Measurements from ENCODE around the gene NBPF11.
A peak's percentile ranks its signal among the peaks of the same experiment; 100 is the strongest.
"Not testable (repeated sequence)": the region's sequence is repeated elsewhere in the genome, so short reads cannot be mapped to it uniquely, and the experiment has no call there.

The NBPF11 gene, protein sequence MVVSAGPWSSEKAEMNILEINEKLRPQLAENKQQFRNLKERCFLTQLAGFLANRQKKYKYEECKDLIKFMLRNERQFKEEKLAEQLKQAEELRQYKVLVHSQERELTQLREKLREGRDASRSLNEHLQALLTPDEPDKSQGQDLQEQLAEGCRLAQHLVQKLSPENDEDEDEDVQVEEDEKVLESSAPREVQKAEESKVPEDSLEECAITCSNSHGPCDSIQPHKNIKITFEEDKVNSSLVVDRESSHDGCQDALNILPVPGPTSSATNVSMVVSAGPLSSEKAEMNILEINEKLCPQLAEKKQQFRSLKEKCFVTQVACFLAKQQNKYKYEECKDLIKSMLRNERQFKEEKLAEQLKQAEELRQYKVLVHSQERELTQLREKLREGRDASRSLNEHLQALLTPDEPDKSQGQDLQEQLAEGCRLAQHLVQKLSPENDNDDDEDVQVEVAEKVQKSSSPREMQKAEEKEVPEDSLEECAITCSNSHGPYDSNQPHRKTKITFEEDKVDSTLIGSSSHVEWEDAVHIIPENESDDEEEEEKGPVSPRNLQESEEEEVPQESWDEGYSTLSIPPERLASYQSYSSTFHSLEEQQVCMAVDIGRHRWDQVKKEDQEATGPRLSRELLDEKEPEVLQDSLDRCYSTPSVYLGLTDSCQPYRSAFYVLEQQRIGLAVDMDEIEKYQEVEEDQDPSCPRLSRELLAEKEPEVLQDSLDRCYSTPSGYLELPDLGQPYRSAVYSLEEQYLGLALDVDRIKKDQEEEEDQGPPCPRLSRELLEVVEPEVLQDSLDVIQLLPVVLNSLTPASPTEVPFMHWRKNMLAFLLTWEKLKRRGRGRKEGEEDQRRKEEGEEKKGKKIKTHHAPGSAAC

GRCh38 chr1:148151911-148152656, at the start of gene NBPF11:
Gene NBPF11 (minus strand): TSS chr1:148152281. CDS start chr1:148127003, 25,278 bp downstream.
- peak within 1 kb of the TSS; percentile 60 for H3K4me3 ChIP-seq (ENCODE audit: low read length)
- not testable (repeated sequence) for H3K9me3 ChIP-seq (ENCODE audit: low read length); H3K36me3 ChIP-seq (ENCODE audit: insufficient read depth, low read length); H3K27me3 ChIP-seq (ENCODE audit: insufficient read depth, low read length); H3K4me1 ChIP-seq (ENCODE audit: insufficient read depth, low read length)
- H2AFZ ChIP-seq (ENCODE audit: low read depth, low read length): peak within 1 kb of the TSS; percentile 16

GRCh38 chr1:148197396-148197795, 45.3 kb upstream of the NBPF11 start:
- not testable (repeated sequence) for H3K27me3 ChIP-seq (ENCODE audit: insufficient read depth, low read length); H3K4me3 ChIP-seq (ENCODE audit: low read length); H3K36me3 ChIP-seq (ENCODE audit: insufficient read depth, low read length); H3K9me3 ChIP-seq (ENCODE audit: low read length); H2AFZ ChIP-seq (ENCODE audit: low read depth, low read length); H3K4me1 ChIP-seq (ENCODE audit: insufficient read depth, low read length)

DNA sequence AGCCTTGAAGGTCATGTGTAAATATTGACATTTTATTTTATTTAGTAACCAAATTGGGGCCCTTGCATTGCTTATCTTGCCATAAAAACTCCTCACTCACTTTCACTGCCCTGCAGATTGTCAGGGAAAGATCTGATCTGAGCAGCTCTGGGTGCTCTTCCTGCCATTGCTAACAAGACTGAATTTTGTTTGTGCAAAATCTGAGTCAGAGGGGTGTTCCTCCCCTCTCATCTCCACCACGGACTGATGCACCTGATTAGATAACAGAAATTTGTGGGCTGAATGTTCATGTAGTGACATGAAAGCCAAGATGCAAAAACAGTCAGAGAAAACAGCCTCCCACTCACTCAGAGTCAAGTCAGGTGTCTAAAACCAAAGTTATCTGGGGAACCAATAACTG, 44.9 kb upstream of the NBPF11 start:
- not testable (repeated sequence) for H3K36me3 ChIP-seq (ENCODE audit: insufficient read depth, low read length); H3K4me1 ChIP-seq (ENCODE audit: insufficient read depth, low read length); H2AFZ ChIP-seq (ENCODE audit: low read depth, low read length); H3K9me3 ChIP-seq (ENCODE audit: low read length); H3K27me3 ChIP-seq (ENCODE audit: insufficient read depth, low read length); H3K4me3 ChIP-seq (ENCODE audit: low read length)

GRCh38 chr1:148195115-148195514, 43.0 kb upstream of the NBPF11 start:
- H3K4me3 ChIP-seq (ENCODE audit: low read length); H3K9me3 ChIP-seq (ENCODE audit: low read length); H3K4me1 ChIP-seq (ENCODE audit: insufficient read depth, low read length); H2AFZ ChIP-seq (ENCODE audit: low read depth, low read length); H3K27me3 ChIP-seq (ENCODE audit: insufficient read depth, low read length); H3K36me3 ChIP-seq (ENCODE audit: insufficient read depth, low read length): not testable (repeated sequence)

- not testable (repeated sequence) for H3K27me3 ChIP-seq (ENCODE audit: insufficient read depth, low read length); H2AFZ ChIP-seq (ENCODE audit: low read depth, low read length); H3K4me3 ChIP-seq (ENCODE audit: low read length); H3K9me3 ChIP-seq (ENCODE audit: low read length); H3K4me1 ChIP-seq (ENCODE audit: insufficient read depth, low read length); H3K36me3 ChIP-seq (ENCODE audit: insufficient read depth, low read length)
These were observed 36.7 kb upstream of the NBPF11 start for GRCh38 chr1:148188768-148189167.

GRCh38 chr1:148178682-148179081, 26.6 kb upstream of the NBPF11 start:
- H3K4me1 ChIP-seq (ENCODE audit: insufficient read depth, low read length); H3K4me3 ChIP-seq (ENCODE audit: low read length); H3K27me3 ChIP-seq (ENCODE audit: insufficient read depth, low read length); H3K36me3 ChIP-seq (ENCODE audit: insufficient read depth, low read length); H2AFZ ChIP-seq (ENCODE audit: low read depth, low read length); H3K9me3 ChIP-seq (ENCODE audit: low read length): not testable (repeated sequence)

- H2AFZ ChIP-seq (ENCODE audit: low read depth, low read length); H3K36me3 ChIP-seq (ENCODE audit: insufficient read depth, low read length); H3K27me3 ChIP-seq (ENCODE audit: insufficient read depth, low read length); H3K4me3 ChIP-seq (ENCODE audit: low read length); H3K4me1 ChIP-seq (ENCODE audit: insufficient read depth, low read length); H3K9me3 ChIP-seq (ENCODE audit: low read length): not testable (repeated sequence)
These were observed 23.3 kb upstream of the NBPF11 start for GRCh38 chr1:148175414-148175813.

- H3K4me1 ChIP-seq (ENCODE audit: insufficient read depth, low read length); H3K27me3 ChIP-seq (ENCODE audit: insufficient read depth, low read length); H2AFZ ChIP-seq (ENCODE audit: low read depth, low read length); H3K4me3 ChIP-seq (ENCODE audit: low read length); H3K9me3 ChIP-seq (ENCODE audit: low read length); H3K36me3 ChIP-seq (ENCODE audit: insufficient read depth, low read length): not testable (repeated sequence)
These were observed 19.9 kb upstream of the NBPF11 start for GRCh38 chr1:148171995-148172394.

DNA sequence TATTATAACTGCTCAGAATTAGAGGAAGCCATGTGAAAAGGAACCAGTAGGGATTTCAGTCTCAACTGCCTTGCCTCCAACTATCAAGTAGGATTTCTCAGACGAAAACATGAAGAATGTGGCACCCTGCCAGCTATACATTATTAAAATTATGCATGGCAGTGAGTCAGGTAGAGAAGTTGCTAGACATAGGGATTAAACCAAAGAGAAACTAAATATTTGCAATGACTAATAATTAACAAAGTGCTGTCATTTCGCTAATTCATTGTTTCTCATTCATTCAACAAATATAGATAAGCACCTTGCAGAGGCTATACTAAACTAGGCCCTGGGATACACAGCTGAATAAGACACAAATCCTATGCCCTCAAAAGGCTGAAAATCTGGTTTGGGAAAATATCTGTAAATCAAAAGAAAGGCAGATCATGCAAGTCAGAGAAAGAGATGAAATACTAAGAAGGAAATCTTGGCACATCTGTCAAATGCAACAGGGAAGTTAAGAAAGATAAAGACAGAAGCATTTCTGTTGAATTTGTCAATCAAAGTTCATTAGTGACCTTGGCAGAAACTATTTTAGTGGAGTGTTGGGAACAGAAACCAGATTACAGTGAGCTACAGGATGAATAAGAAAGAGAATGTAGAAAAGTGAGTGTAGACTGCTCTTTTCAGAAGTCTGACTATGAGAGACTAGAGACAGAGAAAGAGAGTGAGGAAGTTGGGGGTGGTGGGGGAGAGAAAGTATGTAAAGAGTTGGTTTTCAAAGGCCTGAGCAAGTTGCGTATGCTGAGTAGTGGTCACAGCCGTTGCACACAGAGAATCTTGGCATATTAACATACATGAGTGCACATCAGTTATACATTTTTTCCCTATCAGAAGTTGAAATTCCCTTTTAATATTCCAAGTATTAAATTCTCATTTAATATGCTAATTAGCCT, 14.7 kb upstream of the NBPF11 start:
- Histone ChIP-seq H3K4me3 (ENCODE audit: low read length) (no peak overlapping the region), H2AFZ (ENCODE audit: low read depth, low read length) (no peak overlapping the region), H3K27me3 (ENCODE audit: insufficient read depth, low read length) (peaks cover 4% of the 10 kb centered on the region), H3K9me3 (ENCODE audit: low read length) (no peaks in the 10 kb centered on the region), H3K36me3 (ENCODE audit: insufficient read depth, low read length) (no peaks in the 10 kb centered on the region), H3K4me1 (ENCODE audit: insufficient read depth, low read length) (no peaks in the 10 kb centered on the region)

DNA sequence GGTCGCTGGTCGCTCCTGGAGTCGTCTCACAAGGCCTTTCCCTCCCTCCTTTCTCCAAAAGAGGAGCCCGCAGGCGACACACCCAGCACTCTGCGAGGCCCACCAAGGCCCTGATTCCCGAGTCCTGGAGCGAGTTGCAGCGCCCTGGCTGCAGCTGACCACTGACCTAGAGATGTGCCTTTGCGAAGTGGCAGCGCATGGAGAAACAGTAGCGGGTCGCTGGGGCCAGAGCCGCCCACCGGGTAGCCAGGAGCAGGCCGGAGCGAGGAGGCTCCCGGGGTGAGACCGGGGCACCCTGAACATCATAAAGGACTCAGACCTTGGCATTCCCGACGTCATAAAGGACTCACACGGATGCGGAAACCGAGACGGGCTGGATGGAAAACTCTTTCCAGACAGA, 10.3 kb upstream of the NBPF11 start:
- Histone ChIP-seq H2AFZ (ENCODE audit: low read depth, low read length) (no peak overlapping the region), H3K4me1 (ENCODE audit: insufficient read depth, low read length) (no peaks in the 10 kb centered on the region), H3K36me3 (ENCODE audit: insufficient read depth, low read length) (no peaks in the 10 kb centered on the region), H3K9me3 (ENCODE audit: low read length) (no peaks in the 10 kb centered on the region), H3K4me3 (ENCODE audit: low read length) (no peak overlapping the region), H3K27me3 (ENCODE audit: insufficient read depth, low read length) (peaks cover 4% of the 10 kb centered on the region)

GRCh38 chr1:148161053-148161901, 9.2 kb upstream of the NBPF11 start:
- Histone ChIP-seq H3K9me3 (ENCODE audit: low read length) (no peaks in the 10 kb centered on the region), H3K4me1 (ENCODE audit: insufficient read depth, low read length) (no peaks in the 10 kb centered on the region), H2AFZ (ENCODE audit: low read depth, low read length) (no peak overlapping the region), H3K4me3 (ENCODE audit: low read length) (no peak overlapping the region), H3K27me3 (ENCODE audit: insufficient read depth, low read length) (no peaks in the 10 kb centered on the region), H3K36me3 (ENCODE audit: insufficient read depth, low read length) (no peaks in the 10 kb centered on the region)
